ENCODE results near the gene EFEMP1. TPM values are rescaled to one million over a fixed set of nuclear protein-coding genes. Genes with fewer than 3 reads are reported as not detected.

Gene EFEMP1
- total and polyA plus RNA-seq, 2 of the 13 experiments (the other 11 are each of a cell fraction or from before 2014, with no cell fraction given) = not detected

- TF ChIP-seq DNMT3B (CRISPR knock-in tag; conservative IDR thresholded peaks at IDR 0.05) (no peak), MAZ (IDR thresholded peaks at IDR 0.05; ENCODE audit: borderline replicate concordance, low read depth, low read length) (no peak), MAZ (CRISPR knock-in tag; IDR thresholded peaks at IDR 0.05; ENCODE audit: low read depth) (no peak), SMAD3 (CRISPR knock-in tag; IDR thresholded peaks at IDR 0.05) (no peak)
Observed at GRCh38 chr2:55857766-55858165, 65.8 kb downstream of the EFEMP1 start (continued).

DNA sequence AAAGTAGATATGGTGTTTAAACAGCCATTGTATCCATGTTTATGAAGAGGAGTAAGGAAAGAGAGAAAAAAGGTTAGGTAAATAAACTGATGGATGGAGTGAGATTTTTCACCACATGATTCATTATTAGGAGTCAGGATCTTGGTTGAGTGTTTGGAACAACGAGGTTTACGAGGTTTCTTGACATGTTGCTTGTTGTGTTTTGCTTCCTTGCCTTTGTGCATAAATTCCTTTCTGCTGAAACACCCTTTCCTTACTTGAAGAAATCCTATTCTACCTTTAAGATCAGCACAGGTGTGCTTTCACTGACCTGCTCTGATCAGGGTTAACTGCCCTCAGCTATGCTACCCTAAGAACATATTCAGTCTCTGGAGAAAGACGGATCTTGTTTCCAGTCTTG lies 66.6 kb downstream of the EFEMP1 start:
- 12% methylated on average over 3 of the region's 3 CpGs for WGBS (ENCODE audit: low lambda C conversion rate)
- no peak for FAIRE-seq
- H3K9me3 ChIP-seq (ENCODE audit: low read length) = no peaks in the 10 kb centered on the region
- no peak for DNase-seq (ENCODE audit: low spot score)
- CTCF ChIA-PET (ENCODE audit: low intra/inter-chr PET ratio, low total read pairs) = no interaction called here
- H4K20me1 ChIP-seq (ENCODE audit: insufficient read depth, low read length) = no peaks in the 10 kb centered on the region
- no peaks in the 10 kb centered on the region for H3K36me3 ChIP-seq (replicated peaks in 1 of 2; ENCODE audit: control insufficient read depth in 1 of 2, insufficient read depth in 2 of 2, low read length in 2 of 2)
- BruUV-seq (replicated peaks) = no TSS peak
- intact Hi-C loops (cut with micrococcal nuclease; ENCODE audit: unreplicated experiment) (loop anchor here (1.0 kb wide), 1 partner anchor 11 kb away; no protein-coding TSS in a partner anchor), in situ Hi-C loops (cut with HindIII; ENCODE audit: extremely low pct_ligation_motif_present, low pct_unique_long_range_greater_than_20kb) (no loop called here)
- H3K27me3 ChIP-seq (ENCODE audit: control insufficient read depth in 1 of 2, insufficient read depth in 2 of 2, low read length in 2 of 2) = no peaks in the 10 kb centered on the region
- H3K9ac ChIP-seq (ENCODE audit: insufficient read depth, low read depth, low read length) = no peak overlapping the region
- H2AFZ ChIP-seq (ENCODE audit: low read length) = no peak overlapping the region
- no peak for ATAC-seq
- H3K27ac ChIP-seq (ENCODE audit: extremely low read length, insufficient read depth, low read length) = no peak overlapping the region
- H3K4me3 ChIP-seq (replicated peaks in 1 of 3; ENCODE audit: insufficient read depth in 1 of 3, low read depth in 2 of 3, low read length in 3 of 3) = no peak overlapping the region
- no peaks in the 10 kb centered on the region for H3K79me2 ChIP-seq (ENCODE audit: insufficient read depth, low read length)
- H3K4me1 ChIP-seq (ENCODE audit: insufficient read depth, low read length) = no peaks in the 10 kb centered on the region
- POLR2A ChIA-PET = no interaction called here
- no peak overlapping the region for H3K4me2 ChIP-seq (ENCODE audit: low read depth, low read length)
- TF ChIP-seq ZNF746 (CRISPR knock-in tag; IDR thresholded peaks at IDR 0.05) (no peak), RBM39 (IDR thresholded peaks at IDR 0.05; ENCODE audit: low read depth, low read length, poor library complexity, severe bottlenecking) (no peak), ZNF512 (CRISPR knock-in tag; IDR thresholded peaks at IDR 0.05) (no peak), ZNF44 (CRISPR knock-in tag; IDR thresholded peaks at IDR 0.05) (no peak), GTF2F1 (IDR thresholded peaks at IDR 0.05; ENCODE audit: low read length) (no peak), HNF1A (IDR thresholded peaks at IDR 0.05; ENCODE audit: low read depth) (no peak), HNF1A (CRISPR knock-in tag; IDR thresholded peaks at IDR 0.05; ENCODE audit: borderline replicate concordance) (no peak), ZSCAN21 (CRISPR knock-in tag; IDR thresholded peaks at IDR 0.05; ENCODE audit: borderline replicate concordance) (no peak), ZNF138 (CRISPR knock-in tag; IDR thresholded peaks at IDR 0.05; ENCODE audit: low read depth) (no peak), SMARCC2 (IDR thresholded peaks at IDR 0.05) (no peak), NR2F6 (IDR thresholded peaks at IDR 0.05) (no peak), NR2F6 (CRISPR knock-in tag; IDR thresholded peaks at IDR 0.05) (no peak)
- TF ChIP-seq, protein P1, sequence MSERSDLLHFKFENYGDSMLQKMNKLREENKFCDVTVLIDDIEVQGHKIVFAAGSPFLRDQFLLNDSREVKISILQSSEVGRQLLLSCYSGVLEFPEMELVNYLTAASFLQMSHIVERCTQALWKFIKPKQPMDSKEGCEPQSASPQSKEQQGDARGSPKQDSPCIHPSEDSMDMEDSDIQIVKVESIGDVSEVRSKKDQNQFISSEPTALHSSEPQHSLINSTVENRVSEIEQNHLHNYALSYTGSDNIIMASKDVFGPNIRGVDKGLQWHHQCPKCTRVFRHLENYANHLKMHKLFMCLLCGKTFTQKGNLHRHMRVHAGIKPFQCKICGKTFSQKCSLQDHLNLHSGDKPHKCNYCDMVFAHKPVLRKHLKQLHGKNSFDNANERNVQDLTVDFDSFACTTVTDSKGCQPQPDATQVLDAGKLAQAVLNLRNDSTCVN (CRISPR knock-in tag; IDR thresholded peaks at IDR 0.05; ENCODE audit: borderline replicate concordance) = no peak
- TF ChIP-seq, protein P2, sequence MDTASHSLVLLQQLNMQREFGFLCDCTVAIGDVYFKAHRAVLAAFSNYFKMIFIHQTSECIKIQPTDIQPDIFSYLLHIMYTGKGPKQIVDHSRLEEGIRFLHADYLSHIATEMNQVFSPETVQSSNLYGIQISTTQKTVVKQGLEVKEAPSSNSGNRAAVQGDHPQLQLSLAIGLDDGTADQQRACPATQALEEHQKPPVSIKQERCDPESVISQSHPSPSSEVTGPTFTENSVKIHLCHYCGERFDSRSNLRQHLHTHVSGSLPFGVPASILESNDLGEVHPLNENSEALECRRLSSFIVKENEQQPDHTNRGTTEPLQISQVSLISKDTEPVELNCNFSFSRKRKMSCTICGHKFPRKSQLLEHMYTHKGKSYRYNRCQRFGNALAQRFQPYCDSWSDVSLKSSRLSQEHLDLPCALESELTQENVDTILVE (CRISPR knock-in tag; IDR thresholded peaks at IDR 0.05) = no peak
